Ectodermal cell (in vitro differentiated cells): Measurements from ENCODE around the gene SPDYA.

ENCODE experiments used
- H3K27ac ChIP-seq: 2 replicates; pipeline ENCODE4 v1.7.0; 2013; ENCODE audit warnings: mild to moderate bottlenecking, low read depth, low read length; ENCODE audit not compliant: insufficient read depth, poor library complexity, severe bottlenecking
- H3K27me3 ChIP-seq: 2 replicates; pipeline ENCODE4 v1.7.0; 2013; ENCODE audit warnings: mild to moderate bottlenecking, low read length; ENCODE audit not compliant: insufficient read depth, control insufficient read depth, poor library complexity, severe bottlenecking
- H3K36me3 ChIP-seq: one replicate; pipeline ENCODE4 v1.7.0; 2013; ENCODE audit warnings: low read length; ENCODE audit not compliant: control insufficient read depth, insufficient read depth
- H3K4me1 ChIP-seq: one replicate; pipeline ENCODE4 v1.7.0; 2013; ENCODE audit warnings: low read length; ENCODE audit not compliant: control insufficient read depth, insufficient read depth
- H3K4me3 ChIP-seq: 2 replicates; pipeline ENCODE4 v1.7.0; 2013; ENCODE audit warnings: low read depth, low read length, control low read depth; ENCODE audit not compliant: insufficient read depth
- H3K9me3 ChIP-seq: 2 replicates; pipeline ENCODE4 v1.7.0; 2013; ENCODE audit warnings: mild to moderate bottlenecking, low read length, moderate library complexity; ENCODE audit not compliant: control insufficient read depth
- WGBS, 2 experiments: methylation state at CpG; one replicate each; pipeline ENCODE4 v1.1.7; 2013; ENCODE audit warnings: missing lambda C conversion rate in 2 of 2; 5-methylcytosine and 5-hydroxymethylcytosine counted together

The SPDYA gene

DNA sequence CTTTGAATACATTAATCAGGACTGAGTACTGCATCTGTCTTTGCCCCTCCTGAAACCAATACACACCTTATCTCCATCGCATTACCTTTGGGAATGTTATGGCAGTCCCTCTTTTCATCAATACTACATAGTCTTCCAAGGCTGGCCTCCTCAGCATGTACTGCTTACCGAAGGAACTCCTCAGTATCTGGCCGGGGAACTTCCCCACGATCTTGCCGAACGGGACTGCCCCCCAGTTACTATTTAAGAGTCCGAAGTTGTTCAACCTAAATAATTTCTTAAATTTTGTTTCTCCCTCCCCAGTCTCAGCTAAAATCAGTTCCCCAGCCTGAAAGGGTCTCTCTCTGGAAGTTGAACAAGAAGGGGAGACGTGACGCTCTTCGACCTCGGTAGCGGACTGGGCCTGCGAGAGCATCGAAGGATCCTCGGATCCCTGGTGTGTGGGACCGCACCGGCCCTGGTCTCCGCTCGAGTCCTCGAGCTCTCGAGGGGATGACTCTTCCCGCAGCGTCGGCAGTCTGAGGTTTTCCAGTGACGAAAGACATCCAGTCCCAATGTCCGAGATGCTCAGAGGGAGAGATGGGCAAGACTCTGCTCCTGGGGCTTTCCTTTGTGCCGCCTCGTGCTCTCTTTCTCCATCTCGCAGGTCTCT lies 59.0 kb downstream of the SPDYA start:
- WGBS, 2 experiments, result 1% methylated on average over 29 of the region's 29 CpGs
- H3K9me3 ChIP-seq, result no peaks in the 10 kb centered on the region
- H3K27me3 ChIP-seq, result peaks cover 18% of the 10 kb centered on the region

DNA sequence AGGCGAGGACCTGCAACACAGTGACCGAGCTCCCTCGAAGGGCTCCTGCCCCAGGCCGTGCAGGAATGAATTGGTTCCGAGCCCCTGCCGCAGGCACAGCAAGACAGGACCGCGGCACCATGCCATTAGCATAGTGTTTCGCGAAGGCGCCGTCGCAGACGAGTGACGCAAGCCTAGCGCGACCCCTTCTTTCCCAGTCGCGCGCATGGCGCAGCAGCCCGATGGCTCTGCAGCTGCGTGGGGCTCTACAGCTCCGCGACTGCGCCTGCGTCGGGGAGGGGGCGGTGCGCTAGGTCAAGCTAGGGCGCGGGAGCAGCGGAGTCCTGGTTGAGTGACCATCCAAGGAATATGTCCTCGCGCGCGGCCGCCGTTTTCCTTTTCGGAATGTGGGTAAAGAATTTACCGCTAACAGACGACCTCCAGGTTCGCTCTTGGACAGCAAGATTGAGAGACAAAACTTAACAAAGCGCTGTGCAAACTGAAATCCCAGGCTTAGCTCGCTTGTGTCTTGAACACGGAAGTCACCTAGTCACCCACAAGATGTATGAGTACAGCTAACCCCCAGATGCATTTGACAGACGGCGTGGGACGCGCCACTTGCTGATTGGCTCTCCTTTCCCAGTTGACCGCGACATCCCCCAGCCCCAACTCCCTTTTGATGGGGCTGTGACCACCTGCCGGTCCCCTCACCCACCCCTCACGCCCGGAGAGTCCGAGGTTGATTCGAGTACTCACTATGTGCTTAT lies 59.7 kb downstream of the SPDYA start, which contains the start of gene TRMT61B:
TRMT61B (minus strand) TSS at position 164 of the 746 bp plus-strand sequence; CDS start at position 132, 32 bp downstream.
- peak within 1 kb of the TSS; percentile 67 for H3K27ac ChIP-seq
- H3K36me3 ChIP-seq, result no peaks in the 10 kb centered on the region
- H3K27me3 ChIP-seq, result peaks cover 25% of the 10 kb centered on the region
- WGBS, 2 experiments, result 0 to 1% methylated on average over 56 to 57 of the region's 57 CpGs
- H3K9me3 ChIP-seq, result no peaks in the 10 kb centered on the region
- peaks cover 4% of the 10 kb centered on the region for H3K4me1 ChIP-seq
- peak within 1 kb of the TSS; percentile 99 for H3K4me3 ChIP-seq

More for the DNA sequence above, 59.0 kb downstream of the SPDYA start:
- H3K27ac ChIP-seq, result peak overlapping the region; percentile 67
- H3K4me3 ChIP-seq, result peak overlapping the region; percentile 99
- peaks cover 4% of the 10 kb centered on the region for H3K4me1 ChIP-seq
- H3K36me3 ChIP-seq, result no peaks in the 10 kb centered on the region

DNA sequence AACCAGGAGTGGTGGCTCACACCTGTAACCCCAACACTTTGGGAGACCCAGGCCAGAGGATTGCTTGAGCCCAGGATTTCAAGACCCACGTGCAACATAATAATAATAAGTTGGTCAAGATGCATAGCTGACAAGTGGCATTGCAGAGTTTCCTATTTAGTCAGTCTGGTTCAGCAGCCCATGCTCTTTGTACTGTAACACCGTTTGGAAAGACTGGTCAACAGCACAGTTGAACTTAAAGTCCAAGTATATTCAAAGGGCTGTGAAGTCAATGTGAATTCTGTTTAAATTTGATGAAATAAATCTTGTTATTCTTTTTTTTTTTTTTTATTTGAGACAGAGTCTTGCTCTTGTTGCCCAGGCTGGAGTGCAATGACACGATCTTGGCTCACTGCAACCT lies 61.0 kb downstream of the SPDYA start:
- H3K36me3 ChIP-seq, result no peaks in the 10 kb centered on the region
- no peak overlapping the region for H3K4me3 ChIP-seq
- H3K4me1 ChIP-seq, result peaks cover 4% of the 10 kb centered on the region
- H3K27me3 ChIP-seq, result peaks cover 33% of the 10 kb centered on the region
- 86 to 91% methylated on average over 3 of the region's 3 CpGs for WGBS, 2 experiments
- H3K9me3 ChIP-seq, result no peaks in the 10 kb centered on the region
- H3K27ac ChIP-seq, result no peak overlapping the region

DNA sequence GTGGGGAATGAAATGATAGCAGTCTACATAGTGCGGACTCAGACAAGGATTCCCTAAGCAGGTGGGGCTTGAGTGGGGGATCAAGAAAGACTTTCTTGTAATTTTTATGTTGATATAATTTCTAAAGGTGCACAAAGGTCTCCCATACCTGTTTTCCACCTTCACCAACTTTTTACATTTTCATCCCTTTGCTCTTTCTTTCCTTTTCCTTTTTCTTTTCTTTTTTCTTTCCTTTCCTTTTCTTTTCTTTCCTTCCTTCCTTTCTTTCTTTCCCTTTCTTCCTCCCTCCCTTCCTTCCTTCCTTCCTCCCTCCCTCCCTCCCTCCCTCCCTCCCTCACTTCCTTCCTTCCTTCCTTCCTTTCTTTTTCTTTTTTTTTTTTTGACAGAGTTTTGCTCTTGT lies 69.6 kb downstream of the SPDYA start:
- no peak overlapping the region for H3K27ac ChIP-seq
- H3K4me3 ChIP-seq, result no peak overlapping the region

DNA sequence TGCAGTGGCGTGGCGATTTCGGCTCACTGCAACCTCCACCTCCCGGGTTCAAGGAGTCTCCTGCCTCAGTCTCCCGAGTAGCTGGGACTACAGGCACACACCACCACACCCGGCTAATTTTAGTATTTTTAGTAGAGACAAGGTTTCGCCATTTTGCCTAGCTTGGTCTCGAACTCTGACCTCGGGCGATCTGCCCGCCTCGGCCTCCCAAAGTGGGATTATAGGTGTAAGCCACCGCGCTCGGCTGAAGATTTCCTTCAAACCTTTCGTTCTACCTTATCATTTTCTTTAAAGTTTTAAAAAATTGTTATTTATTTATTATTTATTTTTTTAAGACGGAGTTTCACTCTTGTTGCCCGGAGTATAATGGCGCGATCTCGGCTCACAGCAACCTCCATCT lies 82.9 kb downstream of the SPDYA start:
- 94 to 95% methylated on average over 17 to 20 of the region's 21 CpGs for WGBS, 2 experiments
- Histone ChIP-seq H3K27me3 (peaks cover 19% of the 10 kb centered on the region), H3K4me1 (no peaks in the 10 kb centered on the region), H3K9me3 (no peaks in the 10 kb centered on the region), H3K36me3 (no peaks in the 10 kb centered on the region), H3K4me3 (no peak overlapping the region), H3K27ac (no peak overlapping the region)

More for the DNA sequence above, 69.6 kb downstream of the SPDYA start:
- 90 to 100% methylated on average over 1 of the region's 1 CpG for WGBS, 2 experiments
- Histone ChIP-seq H3K9me3 (no peaks in the 10 kb centered on the region), H3K36me3 (no peaks in the 10 kb centered on the region), H3K27me3 (peaks cover 26% of the 10 kb centered on the region), H3K4me1 (no peaks in the 10 kb centered on the region)

DNA sequence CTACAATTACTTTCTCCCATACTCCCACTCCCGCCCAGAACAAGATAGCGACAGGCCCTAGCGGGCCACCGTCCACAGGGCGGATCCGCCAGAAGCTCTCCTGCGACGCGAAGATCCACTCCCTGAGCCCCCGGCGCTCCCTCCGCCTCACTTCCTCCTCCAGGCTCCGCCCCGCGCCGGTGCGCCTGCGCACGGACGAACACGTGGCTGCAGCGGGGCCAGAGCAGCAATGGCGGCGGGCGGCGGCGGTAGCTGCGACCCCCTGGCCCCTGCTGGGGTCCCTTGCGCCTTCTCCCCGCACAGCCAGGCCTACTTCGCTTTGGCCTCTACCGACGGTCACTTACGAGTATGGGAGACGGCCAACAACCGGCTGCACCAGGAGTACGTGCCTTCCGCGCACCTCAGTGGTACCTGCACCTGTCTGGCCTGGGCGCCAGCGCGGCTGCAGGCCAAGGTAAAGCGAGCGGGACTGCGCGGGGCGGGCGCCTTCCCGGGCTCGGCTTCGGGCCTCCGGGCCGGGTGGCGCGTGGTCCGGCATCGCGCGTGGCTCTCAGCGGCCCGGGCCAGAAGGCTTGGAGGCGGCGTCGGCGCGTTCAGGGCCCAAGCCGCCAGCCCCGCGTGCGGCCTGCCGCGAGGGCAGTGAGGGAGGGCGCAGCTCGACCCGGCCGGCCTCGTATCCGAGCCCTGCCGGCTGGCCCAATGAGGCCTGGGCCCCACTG lies 84.0 kb downstream of the SPDYA start, which contains the start of gene WDR43:
WDR43 (plus strand) TSS at position 198 of the 719 bp plus-strand sequence; CDS start at position 230, 32 bp downstream.
- Histone ChIP-seq H3K36me3 (no peaks in the 10 kb centered on the region), H3K4me1 (no peaks in the 10 kb centered on the region)
- WGBS, 2 experiments, result 0% methylated on average over 79 of the region's 79 CpGs

DNA sequence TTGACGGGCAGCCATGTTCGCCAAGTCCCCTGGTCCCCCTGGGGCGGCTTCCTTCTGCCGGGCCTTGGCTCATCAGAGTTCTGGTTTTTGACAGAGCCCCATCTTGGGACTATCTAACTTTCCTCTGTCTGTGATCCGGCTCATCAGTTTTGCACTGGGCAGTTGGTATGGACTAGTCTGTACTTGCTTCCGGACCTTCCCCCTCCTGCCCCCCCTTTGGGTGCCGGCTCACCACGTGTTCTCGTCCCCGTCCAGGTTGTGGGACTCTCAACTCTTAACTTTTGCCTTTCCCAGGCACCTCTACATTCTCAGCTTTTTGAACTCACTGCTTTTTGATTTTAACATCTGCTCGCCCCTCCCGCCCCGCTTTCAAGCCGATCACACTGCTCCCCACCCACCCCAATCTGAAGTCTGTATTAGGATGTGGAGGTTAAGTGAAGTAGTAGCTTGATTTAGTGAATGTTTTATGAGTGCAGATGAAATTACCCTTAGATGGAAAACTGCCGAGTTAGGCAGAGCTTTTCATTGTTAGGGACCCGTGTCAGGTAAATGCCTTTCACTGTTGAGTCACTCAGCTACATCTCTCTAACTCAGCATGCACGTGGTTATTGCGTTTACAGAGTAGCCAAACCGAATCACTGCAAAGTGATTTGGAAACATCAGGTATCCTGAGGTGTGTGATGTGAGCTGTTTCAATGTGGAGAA lies 84.7 kb downstream of the SPDYA start:
- H3K9me3 ChIP-seq, result no peaks in the 10 kb centered on the region
- H3K4me3 ChIP-seq, result peak overlapping the region; percentile 97
- no peak overlapping the region for H3K27ac ChIP-seq
- H3K36me3 ChIP-seq, result no peaks in the 10 kb centered on the region
- WGBS, 2 experiments, result 0% methylated on average over 16 to 19 of the region's 19 CpGs
- H3K27me3 ChIP-seq, result peaks cover 13% of the 10 kb centered on the region
- no peaks in the 10 kb centered on the region for H3K4me1 ChIP-seq

More for the DNA sequence above, 84.0 kb downstream of the SPDYA start, which contains the start of gene WDR43:
- Histone ChIP-seq H3K9me3 (no peaks in the 10 kb centered on the region), H3K27ac (peak within 1 kb of the TSS; percentile 68), H3K4me3 (peak within 1 kb of the TSS; percentile 97), H3K27me3 (peaks cover 19% of the 10 kb centered on the region)

DNA sequence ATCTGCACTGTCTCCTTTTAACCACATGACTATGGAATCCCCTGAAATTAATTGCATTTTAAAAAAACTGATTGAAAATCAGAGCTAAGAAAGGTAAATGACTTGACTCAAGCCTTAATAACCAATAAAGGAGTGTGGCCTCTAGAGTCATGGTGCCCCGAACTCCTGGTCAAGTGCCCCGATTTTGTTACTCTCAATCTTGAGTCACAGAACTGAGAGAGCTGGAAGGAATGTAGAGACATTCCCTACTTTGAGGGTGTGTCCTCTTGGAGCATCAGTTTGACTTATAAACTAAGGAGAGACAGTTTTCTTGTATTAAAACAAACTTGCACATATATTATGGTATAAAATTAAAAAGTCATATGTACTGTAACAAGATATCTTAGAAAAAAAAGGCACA lies 86.3 kb downstream of the SPDYA start:
- Histone ChIP-seq H3K27me3 (peaks cover 11% of the 10 kb centered on the region), H3K27ac (no peak overlapping the region), H3K36me3 (no peaks in the 10 kb centered on the region), H3K4me1 (no peaks in the 10 kb centered on the region), H3K9me3 (no peaks in the 10 kb centered on the region), H3K4me3 (no peak overlapping the region)
- whole genome bisulfite sequencing, 2 experiments, result 58 to 59% methylated on average over 2 of the region's 2 CpGs

DNA sequence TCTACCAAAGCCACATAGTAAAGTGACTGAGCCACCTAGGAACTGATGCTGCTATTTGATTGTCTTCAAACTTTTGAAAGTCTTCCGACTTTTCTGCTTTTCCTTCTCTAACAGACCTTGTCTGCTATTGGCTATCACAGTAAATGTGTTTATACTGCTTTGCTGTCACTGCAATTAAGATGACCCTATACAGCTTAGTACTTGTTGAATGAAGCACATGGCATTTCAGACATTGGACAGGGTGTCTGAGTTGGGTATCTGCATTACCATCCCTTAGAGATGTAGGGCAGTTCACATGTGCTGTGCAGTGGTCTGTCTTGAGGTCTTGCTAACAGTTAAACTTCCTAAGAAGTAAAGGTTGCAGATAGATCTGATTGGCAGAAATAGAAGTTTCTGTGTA lies 87.4 kb downstream of the SPDYA start:
- Histone ChIP-seq H3K36me3 (peaks cover 5% of the 10 kb centered on the region), H3K27ac (no peak overlapping the region), H3K9me3 (no peaks in the 10 kb centered on the region), H3K27me3 (no peaks in the 10 kb centered on the region), H3K4me1 (no peaks in the 10 kb centered on the region), H3K4me3 (no peak overlapping the region)
- 85 to 91% methylated on average over 1 of the region's 1 CpG for WGBS, 2 experiments
